GM19238 (cell line): Measurements from ENCODE around the gene IL1RAP.
"Not testable (repeated sequence)": the region's sequence is repeated elsewhere in the genome, so short reads cannot be mapped to it uniquely, and the experiment has no call there.

ENCODE experiments used
- DNase-seq: peaks from one replicate; pipeline ENCODE4 v3.0.0; 2011; ENCODE audit warnings: low spot score; ENCODE audit not compliant: insufficient read length

The IL1RAP gene

DNA sequence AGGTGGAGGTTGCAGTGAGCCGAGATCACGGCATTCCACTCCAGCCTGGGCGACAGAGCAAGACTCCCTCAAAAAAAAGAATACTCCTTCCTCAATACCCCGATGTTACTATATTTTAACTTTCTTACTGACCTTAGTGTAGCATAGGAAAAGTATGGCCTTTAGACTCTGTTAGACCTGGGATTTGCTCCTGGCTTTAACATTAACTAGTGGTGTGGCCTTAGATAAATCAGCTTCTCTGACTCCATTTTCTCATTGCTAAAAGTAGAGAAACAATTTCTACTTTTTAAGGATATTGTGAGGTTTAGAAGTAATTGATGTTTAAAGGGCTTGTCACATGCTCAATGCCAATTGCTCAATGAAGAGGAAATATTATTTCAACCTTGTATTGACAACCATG lies 7.6 kb upstream of the IL1RAP start:
- DNase-seq, result no peak

DNA sequence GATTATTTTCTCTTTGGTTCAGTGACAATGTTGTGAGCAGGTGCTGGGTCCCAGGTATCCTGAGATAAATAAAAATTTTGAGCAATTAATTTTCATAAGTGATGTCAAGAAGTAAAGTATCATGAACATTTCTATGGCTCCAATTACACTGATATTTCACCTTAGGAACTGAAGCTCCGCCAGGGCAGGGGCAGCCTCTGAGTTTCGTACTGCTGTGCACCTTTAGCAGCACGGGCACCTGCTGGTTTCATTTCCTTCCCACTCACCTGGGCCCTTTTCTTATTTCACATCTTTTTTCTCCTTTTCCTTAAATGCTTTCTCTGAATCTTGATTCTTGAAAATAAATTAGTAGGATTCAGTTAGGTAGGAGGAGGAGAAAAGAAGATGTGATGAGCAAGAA lies 1.2 kb upstream of the IL1RAP start:
- DNase-seq, result no peak

DNA sequence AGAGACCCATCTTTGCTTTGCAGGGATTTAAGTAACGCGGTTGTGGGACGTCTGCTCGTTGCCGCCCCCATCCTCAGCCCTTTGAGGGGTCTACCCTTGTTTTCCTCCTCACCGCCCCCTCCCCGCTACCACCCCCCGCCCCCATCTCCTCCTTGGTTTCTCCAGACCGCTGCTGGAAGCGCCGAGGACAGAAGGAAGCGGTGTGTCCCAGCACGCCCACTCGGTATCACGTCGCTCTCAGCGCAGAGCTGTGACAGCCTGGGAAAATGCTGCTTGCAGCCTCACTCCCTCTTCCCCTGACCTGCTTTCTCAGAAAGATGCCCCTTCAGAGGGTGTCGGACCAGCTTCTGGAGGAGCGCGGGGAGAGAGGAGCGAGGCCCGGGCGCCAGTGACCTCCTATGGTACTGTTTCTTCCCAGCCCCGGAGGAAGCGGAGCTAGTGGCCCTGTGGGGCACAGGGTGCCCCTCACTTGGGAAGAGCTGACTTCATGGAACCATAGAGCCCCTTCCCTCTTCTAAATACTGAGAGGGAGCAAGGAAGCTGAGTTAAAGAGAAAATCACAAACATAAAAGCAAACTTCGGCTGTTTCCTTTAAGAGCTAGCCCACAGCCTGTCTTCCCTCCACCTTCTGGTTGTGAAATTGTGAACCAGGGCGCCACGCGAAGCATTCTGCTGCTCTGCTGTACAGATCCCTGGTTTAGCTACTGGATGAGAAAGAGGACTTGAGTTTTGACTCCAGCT lies 698 bp downstream of the IL1RAP start:
- DNase-seq, result peak; percentile 9

GRCh38 chr3:190516416-190516815 lies 2.5 kb downstream of the IL1RAP start:
- DNase-seq, result no peak

DNA sequence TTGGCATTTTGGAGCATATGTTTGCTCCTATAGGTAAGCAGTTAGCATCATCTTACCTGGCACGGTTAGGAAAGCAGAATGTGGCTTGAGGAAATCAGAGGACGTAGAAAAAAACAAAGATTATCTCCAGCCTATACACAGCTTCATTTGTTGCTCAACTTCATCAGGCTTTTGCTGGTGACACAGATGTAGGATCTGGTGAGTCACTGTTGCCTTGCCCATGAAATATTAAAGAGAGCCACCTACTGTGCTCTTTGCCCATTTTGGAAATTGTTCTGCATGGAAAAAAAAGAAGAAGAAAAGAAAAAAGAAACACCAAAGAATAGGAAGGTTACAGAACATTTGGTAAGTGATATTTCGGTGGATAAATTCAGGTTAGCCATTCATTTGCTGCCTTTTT lies 3.8 kb downstream of the IL1RAP start:
- no peak for DNase-seq

DNA sequence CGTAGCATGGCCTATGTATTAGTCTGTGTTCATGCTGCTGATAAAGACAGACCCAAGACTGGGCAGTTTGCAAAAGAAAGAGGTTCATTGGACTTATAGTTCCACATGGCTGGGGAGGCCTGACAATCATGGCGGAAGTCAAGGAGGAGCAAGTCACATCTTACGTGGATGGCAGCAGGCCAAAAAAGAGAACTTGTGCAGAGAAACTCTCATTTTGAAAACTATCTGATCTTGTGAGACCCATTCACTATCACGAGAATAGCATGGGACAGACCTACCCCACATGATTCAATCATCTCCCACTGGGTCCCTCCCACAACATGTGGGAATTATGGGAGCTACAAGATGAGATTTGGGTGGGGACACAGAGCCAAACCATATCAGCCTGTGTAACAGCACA lies 4.6 kb downstream of the IL1RAP start:
- DNase-seq, result not testable (repeated sequence)

- DNase-seq, result no peak
Observed at GRCh38 chr3:190519886-190520285, 6.0 kb downstream of the IL1RAP start.

- DNase-seq, result no peak
Observed at GRCh38 chr3:190521998-190522397, 8.1 kb downstream of the IL1RAP start.

- DNase-seq, result no peak
Observed at GRCh38 chr3:190522621-190523222, 8.8 kb downstream of the IL1RAP start.

DNA sequence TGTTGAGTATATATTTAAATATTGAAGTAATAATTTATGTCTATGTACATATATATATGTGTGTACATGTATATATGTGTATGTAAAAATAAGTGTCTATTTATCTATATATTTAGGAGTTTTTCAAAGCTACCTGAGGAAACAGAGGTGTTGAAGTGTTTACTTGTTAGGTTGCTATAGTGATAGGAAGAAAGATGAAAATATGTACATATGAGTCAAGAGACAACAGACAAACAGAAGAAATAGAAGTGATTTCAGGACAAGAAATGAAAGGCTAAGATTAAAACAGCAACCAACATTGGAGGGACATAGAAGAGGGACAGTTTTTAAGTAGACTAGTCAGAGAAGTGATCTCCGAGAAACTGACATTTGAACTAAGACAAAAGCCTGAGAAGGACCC lies 11.1 kb downstream of the IL1RAP start:
- DNase-seq, result no peak

DNA sequence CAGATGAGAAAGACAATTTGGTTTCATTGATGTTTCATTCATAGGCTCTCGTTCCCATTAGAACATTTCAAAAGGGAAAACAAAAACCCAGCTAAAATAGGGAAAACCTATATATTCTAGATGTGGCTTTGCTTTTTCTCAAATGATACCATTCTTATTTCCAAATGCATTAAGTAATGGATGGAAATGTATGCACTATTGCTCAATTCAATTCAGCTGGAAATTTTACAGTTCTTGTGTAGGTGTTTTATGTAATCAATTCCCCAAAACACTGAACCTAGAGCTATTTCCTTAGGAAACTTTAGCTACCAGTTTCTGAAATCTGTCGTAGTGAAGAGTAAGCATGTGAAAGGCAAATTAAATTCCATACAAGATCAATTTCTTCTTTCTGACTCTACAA lies 11.7 kb downstream of the IL1RAP start:
- no peak for DNase-seq

DNA sequence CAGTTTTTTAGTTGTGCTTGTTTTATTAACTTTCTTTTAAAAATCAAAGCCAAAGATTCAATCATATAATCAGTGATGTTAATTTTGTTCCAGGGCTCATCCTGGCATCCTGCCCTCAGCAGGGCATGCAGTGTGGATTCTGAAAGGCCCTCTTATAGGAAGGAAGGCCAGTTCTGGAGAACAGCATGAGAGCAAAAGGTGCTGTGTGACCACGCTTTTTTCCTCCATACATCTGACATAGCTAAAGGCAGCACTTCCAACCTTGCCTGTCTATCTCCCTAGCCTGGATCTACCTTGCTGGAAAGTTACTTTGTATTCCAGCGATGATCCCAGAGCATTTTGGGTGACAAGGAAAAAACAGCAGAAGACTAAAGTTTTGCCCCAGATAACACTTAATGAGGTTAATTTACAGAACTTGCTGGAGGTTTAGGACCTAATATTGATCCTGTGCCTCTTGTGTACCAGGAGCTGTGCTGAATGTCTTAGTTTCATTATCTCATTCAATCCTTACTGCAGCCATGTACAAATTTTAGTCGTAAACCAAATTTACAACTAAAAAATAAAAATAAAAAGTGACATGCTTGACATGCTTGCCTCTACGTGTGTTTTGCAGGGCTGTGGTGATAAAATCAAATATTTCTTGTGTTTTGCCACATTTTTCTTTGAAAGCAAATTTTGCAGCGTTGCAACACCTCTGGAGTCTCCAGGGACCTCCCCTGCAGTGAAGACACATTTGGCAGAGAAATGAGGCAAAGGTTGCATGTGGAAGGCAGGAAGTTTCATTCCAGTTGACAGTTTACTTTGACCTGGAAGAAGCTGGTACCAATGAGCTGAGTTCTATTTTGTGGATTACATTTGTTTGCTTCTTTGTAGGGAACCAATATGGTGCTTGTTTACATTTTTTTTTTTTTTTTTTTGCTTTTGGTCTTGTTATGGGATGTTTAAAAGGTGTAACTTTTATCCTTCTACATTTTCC lies 13.2 kb downstream of the IL1RAP start:
- DNase-seq, result no peak

DNA sequence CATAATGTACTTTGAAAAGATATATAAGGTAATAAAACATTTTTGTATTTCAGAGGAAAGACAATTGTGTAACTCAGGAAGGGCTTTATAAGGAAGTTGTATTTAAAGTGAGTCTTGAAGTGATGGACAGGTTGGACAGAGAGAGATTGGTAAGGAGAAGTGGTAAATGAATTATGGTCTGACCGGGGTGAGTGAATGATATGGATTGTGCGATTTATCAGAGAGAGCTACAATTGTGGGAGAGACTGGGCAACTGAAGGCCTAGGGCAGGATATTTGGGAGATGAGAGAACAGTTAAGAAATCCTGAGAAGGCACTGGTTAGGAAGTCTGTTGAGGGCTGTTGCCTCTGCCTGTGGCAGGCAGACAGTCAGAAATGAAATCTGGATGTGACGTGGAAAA lies 14.8 kb downstream of the IL1RAP start:
- no peak for DNase-seq

DNA sequence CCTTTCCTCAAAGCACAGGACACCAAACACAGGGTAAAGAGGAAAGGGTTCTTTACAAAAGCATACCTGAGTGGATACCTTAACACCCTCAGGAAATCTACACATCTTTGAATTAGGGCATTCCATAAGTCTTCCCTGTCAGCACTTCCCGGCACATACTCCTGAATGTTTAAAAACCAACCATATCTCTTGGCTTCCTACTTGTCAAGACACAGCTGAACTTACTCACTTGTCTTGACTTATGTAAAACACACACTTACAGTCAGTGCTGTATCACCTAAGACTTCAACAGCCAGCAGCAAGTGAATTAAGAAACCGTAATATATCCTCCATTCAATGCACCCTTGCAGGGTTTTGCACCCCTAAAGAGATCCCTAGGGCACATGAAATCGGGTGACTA lies 17.5 kb downstream of the IL1RAP start:
- no peak for DNase-seq

- DNase-seq, result no peak
Observed at GRCh38 chr3:190532731-190533203, 18.9 kb downstream of the IL1RAP start.

DNA sequence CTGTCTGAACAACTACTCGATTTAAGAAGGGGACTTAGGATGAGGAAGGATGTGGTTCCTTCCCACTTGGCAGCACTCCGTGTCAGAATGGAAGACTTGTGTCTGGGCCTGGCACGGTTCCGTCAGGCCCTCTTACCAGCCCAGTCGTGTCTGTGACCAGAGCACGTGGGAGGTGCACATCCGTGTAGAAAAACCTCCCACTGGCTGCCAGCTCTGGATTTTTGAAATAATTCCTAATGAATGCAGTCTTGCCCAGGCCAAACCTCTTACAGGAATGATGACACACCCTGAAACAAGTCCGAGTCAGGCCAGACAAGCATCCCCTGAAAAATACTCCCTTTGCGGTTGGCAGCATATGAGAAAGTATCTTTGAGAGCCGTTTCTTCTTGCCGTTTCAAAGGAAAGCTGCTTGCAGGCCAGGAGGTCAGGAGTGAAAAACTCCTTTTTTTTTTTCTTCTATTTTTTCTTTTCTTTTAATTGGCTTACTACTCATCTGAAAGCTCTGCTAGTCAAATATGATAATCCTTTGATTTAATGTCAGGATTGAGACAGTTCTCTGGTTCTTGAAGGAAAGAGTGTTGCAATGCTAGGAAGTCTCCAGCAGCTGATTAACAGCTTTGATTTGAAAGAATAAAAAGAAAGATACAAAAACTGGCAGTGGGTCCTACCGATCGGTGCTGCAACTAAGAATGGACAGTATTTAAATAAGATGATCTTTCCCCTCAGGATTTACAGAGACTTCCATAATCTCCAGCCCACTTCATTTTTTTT lies 19.8 kb downstream of the IL1RAP start:
- DNase-seq, result no peak

- DNase-seq, result no peak
Observed at GRCh38 chr3:190534386-190534785, 20.5 kb downstream of the IL1RAP start.

- DNase-seq, result no peak
Observed at GRCh38 chr3:190534986-190535385, 21.1 kb downstream of the IL1RAP start.

DNA sequence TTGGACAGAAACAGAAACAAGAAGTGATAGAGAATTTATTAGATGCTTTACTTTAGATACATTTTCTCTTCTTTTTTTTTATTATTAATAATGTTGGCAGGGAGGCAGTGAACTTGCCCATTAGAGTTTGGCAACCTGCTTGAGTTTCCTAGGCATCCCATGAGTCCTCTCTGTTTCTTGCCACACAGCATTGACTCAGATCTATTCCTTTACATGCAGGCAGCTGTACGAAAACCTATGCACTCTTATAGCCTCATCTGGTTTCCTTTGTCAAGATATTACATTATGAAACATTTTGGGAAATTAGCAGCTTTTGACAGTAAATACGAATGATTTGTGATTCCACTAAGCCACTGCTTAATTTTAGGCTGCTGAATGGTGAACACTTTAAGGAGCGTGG lies 23.3 kb downstream of the IL1RAP start:
- DNase-seq, result no peak

- DNase-seq, result no peak
Observed at GRCh38 chr3:190538288-190538687, 24.4 kb downstream of the IL1RAP start.

DNA sequence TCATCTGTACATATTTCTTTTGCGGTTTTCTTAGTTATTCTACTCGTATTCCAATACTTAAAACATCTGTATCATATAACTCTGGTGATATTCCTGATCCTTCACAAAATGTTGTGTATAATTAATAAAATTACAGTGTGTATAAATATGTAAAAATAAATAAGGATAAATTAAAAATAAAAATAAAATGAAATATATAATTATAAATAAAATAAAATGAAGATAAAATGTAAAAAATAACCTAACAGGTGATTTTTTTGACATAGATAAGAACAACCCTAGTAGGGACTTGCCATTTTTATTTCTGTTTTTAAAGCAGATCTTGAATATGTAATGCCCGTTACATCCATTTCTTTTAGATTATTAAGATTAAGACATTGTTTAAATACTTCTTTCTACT lies 25.6 kb downstream of the IL1RAP start:
- no peak for DNase-seq
